KOPT-K1 (cell line): ENCODE measurements around the gene RSPO1.

Experiments used
- H3K27ac ChIP-seq: fragments of 200-600 bp; sonication (generic); 2 replicates; pipeline ENCODE4 v1.5.1; 2016; ENCODE audit warnings: antibody characterized with exemption, mild to moderate bottlenecking, low read depth, low read length; ENCODE audit not compliant: poor library complexity, severe bottlenecking
- H3K36me3 ChIP-seq: fragments of 200-600 bp; sonication (generic); 2 replicates; pipeline ENCODE4 v1.5.1; 2017; ENCODE audit warnings: antibody characterized with exemption, mild to moderate bottlenecking, low read length, moderate library complexity; ENCODE audit not compliant: insufficient read depth
- H3K9me3 ChIP-seq: fragments of 200-600 bp; sonication (generic); 2 replicates; pipeline ENCODE4 v1.5.1; 2017; ENCODE audit warnings: antibody characterized with exemption, low read length, mild to moderate bottlenecking; ENCODE audit not compliant: insufficient read depth, poor library complexity, severe bottlenecking

RSPO1 gene

GRCh38 chr1:37663426-37664000 is 28.8 kb upstream of the RSPO1 start:
- Histone ChIP-seq H3K36me3 (no peaks in the 10 kb centered on the region), H3K9me3 (no peaks in the 10 kb centered on the region), H3K27ac (no peak overlapping the region)

- no peaks in the 10 kb centered on the region for H3K9me3 ChIP-seq
- no peak overlapping the region for H3K27ac ChIP-seq
Observed at GRCh38 chr1:37662031-37662755, 27.5 kb upstream of the RSPO1 start.

GRCh38 chr1:37661401-37661800 is 26.7 kb upstream of the RSPO1 start:
- Histone ChIP-seq H3K9me3 (no peaks in the 10 kb centered on the region), H3K27ac (no peak overlapping the region), H3K36me3 (no peaks in the 10 kb centered on the region)

More at GRCh38 chr1:37662031-37662755, 27.5 kb upstream of the RSPO1 start:
- H3K36me3 ChIP-seq = no peaks in the 10 kb centered on the region

GRCh38 chr1:37660664-37661063 is 26.0 kb upstream of the RSPO1 start:
- Histone ChIP-seq H3K27ac (no peak overlapping the region), H3K9me3 (no peaks in the 10 kb centered on the region), H3K36me3 (no peaks in the 10 kb centered on the region)

- H3K27ac ChIP-seq = no peak overlapping the region
- H3K9me3 ChIP-seq = no peaks in the 10 kb centered on the region
- no peaks in the 10 kb centered on the region for H3K36me3 ChIP-seq
Observed at GRCh38 chr1:37658486-37658885, 23.8 kb upstream of the RSPO1 start.

GRCh38 chr1:37657620-37658412 is 23.1 kb upstream of the RSPO1 start:
- H3K27ac ChIP-seq = no peak overlapping the region
- H3K36me3 ChIP-seq = no peaks in the 10 kb centered on the region
- no peaks in the 10 kb centered on the region for H3K9me3 ChIP-seq

- Histone ChIP-seq H3K36me3 (no peaks in the 10 kb centered on the region), H3K9me3 (no peaks in the 10 kb centered on the region), H3K27ac (no peak overlapping the region)
Observed at GRCh38 chr1:37656881-37657280, 22.2 kb upstream of the RSPO1 start.

GRCh38 chr1:37656026-37656425 is 21.3 kb upstream of the RSPO1 start:
- Histone ChIP-seq H3K36me3 (no peaks in the 10 kb centered on the region), H3K27ac (no peak overlapping the region), H3K9me3 (no peaks in the 10 kb centered on the region)

GRCh38 chr1:37655274-37655673 is 20.6 kb upstream of the RSPO1 start:
- Histone ChIP-seq H3K36me3 (no peaks in the 10 kb centered on the region), H3K27ac (no peak overlapping the region), H3K9me3 (no peaks in the 10 kb centered on the region)

- no peak overlapping the region for H3K27ac ChIP-seq
- H3K9me3 ChIP-seq = no peaks in the 10 kb centered on the region
- no peaks in the 10 kb centered on the region for H3K36me3 ChIP-seq
Observed at GRCh38 chr1:37653906-37654305, 19.2 kb upstream of the RSPO1 start.

GRCh38 chr1:37652976-37653375 is 18.3 kb upstream of the RSPO1 start:
- no peaks in the 10 kb centered on the region for H3K9me3 ChIP-seq
- H3K36me3 ChIP-seq = no peaks in the 10 kb centered on the region
- no peak overlapping the region for H3K27ac ChIP-seq

GRCh38 chr1:37651803-37652202 is 17.1 kb upstream of the RSPO1 start:
- H3K36me3 ChIP-seq = no peaks in the 10 kb centered on the region
- no peaks in the 10 kb centered on the region for H3K9me3 ChIP-seq
- H3K27ac ChIP-seq = no peak overlapping the region

- H3K36me3 ChIP-seq = no peaks in the 10 kb centered on the region
- no peaks in the 10 kb centered on the region for H3K9me3 ChIP-seq
- no peak overlapping the region for H3K27ac ChIP-seq
Observed at GRCh38 chr1:37650721-37651120, 16.0 kb upstream of the RSPO1 start.

- H3K36me3 ChIP-seq = no peaks in the 10 kb centered on the region
Observed at GRCh38 chr1:37650173-37650572, 15.5 kb upstream of the RSPO1 start.

GRCh38 chr1:37647281-37647680 is 12.6 kb upstream of the RSPO1 start:
- no peaks in the 10 kb centered on the region for H3K9me3 ChIP-seq
- H3K27ac ChIP-seq = no peak overlapping the region
- no peaks in the 10 kb centered on the region for H3K36me3 ChIP-seq

More at GRCh38 chr1:37650173-37650572, 15.5 kb upstream of the RSPO1 start:
- Histone ChIP-seq H3K27ac (no peak overlapping the region), H3K9me3 (no peaks in the 10 kb centered on the region)
